M059J (cell line): ENCODE results near the gene FOXC1. TPM values are rescaled to one million over a fixed set of nuclear protein-coding genes. Genes with fewer than 3 reads are reported as not detected.

ENCODE experiments used
- DNase-seq: peaks from one replicate; pipeline ENCODE4 v3.0.0-alpha.2; 2012; ENCODE audit warnings: low read depth
- total RNA-seq: library from RNA; depleted of rRNA; stranded (reverse); fragments of >200 nt; shearing (Covaris generic); gene quantifications from 2 replicates; pipeline ENCODE4 v1.2.3, GENCODE V29; 2014

Gene FOXC1
- total RNA-seq, 1 experiment from 2014 or later, result 10.2 TPM

GRCh38 chr6:1623769-1624057, 14.0 kb downstream of the FOXC1 start:
- DNase-seq, result no peak

GRCh38 chr6:1624058-1624850, 14.5 kb downstream of the FOXC1 start:
- DNase-seq, result no peak

- peak; percentile 74 for DNase-seq
Observed at GRCh38 chr6:1624851-1625781, 15.4 kb downstream of the FOXC1 start.

- DNase-seq, result no peak
Observed at GRCh38 chr6:1625794-1626435, 16.2 kb downstream of the FOXC1 start.

- no peak for DNase-seq
Observed at GRCh38 chr6:1626481-1626880, 16.8 kb downstream of the FOXC1 start.

- DNase-seq, result no peak
Observed at GRCh38 chr6:1627827-1628560, 18.3 kb downstream of the FOXC1 start.

- no peak for DNase-seq
Observed at GRCh38 chr6:1629316-1629715, 19.6 kb downstream of the FOXC1 start.

- DNase-seq, result no peak
Observed at GRCh38 chr6:1630212-1630770, 20.6 kb downstream of the FOXC1 start.

GRCh38 chr6:1630771-1631217, 21.1 kb downstream of the FOXC1 start:
- DNase-seq, result peak; percentile 89

- DNase-seq, result no peak
Observed at GRCh38 chr6:1631251-1631650, 21.5 kb downstream of the FOXC1 start.

GRCh38 chr6:1633366-1634021, 23.8 kb downstream of the FOXC1 start:
- DNase-seq, result no peak

GRCh38 chr6:1634081-1634480, 24.4 kb downstream of the FOXC1 start:
- DNase-seq, result no peak

GRCh38 chr6:1635305-1636010, 25.7 kb downstream of the FOXC1 start:
- DNase-seq, result no peak

GRCh38 chr6:1636272-1636825, 26.6 kb downstream of the FOXC1 start:
- peak; percentile 31 for DNase-seq

GRCh38 chr6:1636971-1637871, 27.5 kb downstream of the FOXC1 start:
- peak; percentile 82 for DNase-seq

- DNase-seq, result no peak
Observed at GRCh38 chr6:1639430-1639829, 29.7 kb downstream of the FOXC1 start.

GRCh38 chr6:1640476-1640875, 30.8 kb downstream of the FOXC1 start:
- DNase-seq, result no peak

GRCh38 chr6:1641343-1641885, 31.7 kb downstream of the FOXC1 start:
- peak; percentile 68 for DNase-seq
